Measurements from ENCODE around the gene RABEP1.
"Not testable (repeated sequence)": the region's sequence is repeated elsewhere in the genome, so short reads cannot be mapped to it uniquely, and the experiment has no call there.

RABEP1 gene

GRCh38 chr17:5281814-5282641 is at the start of gene RABEP1:
RABEP1 (plus strand) TSS chr17:5282284; CDS start chr17:5282487, 203 bp downstream.
- peak; percentile 99 for DNase-seq (ENCODE audit: low spot score)

GRCh38 chr17:5233492-5233891 is 48.6 kb upstream of the RABEP1 start:
- DNase-seq (ENCODE audit: low spot score): not testable (repeated sequence)

DNA sequence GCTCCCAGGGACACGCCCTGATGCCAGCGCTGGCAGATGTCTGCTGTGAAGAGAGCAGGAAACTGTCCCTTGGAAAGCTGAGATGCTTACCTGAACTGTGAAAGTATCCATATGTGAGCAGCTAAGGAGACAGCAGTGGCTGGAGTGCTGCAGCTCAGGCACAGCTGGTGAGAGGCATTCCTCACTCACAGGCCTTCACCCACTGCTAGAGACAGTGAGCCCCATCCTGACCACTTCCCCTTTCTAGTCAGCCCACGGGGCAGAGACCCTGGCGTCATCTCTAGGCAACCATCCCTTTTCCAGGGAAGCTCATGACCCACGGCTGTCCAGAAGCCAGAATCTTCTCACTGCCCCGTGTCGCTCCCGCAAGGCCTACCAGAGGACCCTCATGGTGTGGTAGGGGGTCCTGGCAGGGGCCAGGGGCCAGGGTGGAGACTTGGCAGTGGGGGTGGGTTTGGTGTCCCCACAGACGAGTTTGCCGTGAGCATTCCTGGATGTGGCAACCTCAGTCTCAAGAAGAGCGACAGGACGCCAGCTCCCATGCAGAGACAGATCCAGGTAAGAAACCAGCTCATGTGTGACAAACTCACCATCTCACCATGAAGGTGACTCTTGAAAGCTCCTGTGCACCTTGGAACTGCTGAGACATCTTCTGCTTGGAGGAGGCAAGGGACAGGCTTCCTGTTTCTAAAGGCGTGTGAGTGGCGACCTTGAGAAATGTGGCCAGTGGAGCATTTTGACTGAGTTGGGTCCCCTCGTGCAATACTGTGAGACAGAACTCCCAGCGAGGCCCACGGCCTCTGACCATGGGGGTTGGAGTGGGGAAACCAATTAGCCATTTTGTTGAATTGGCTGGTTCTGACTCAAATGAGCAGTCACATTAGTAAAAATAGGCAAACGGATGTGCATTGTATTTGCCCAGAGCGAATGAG is 47.2 kb upstream of the RABEP1 start, which contains the start of gene SCIMP:
Gene SCIMP, minus strand, starts transcription at position 216 of the 932 bp plus-strand sequence. Its CDS starts 105 bp downstream, at position 111.
- no peak for DNase-seq (ENCODE audit: low spot score)

GRCh38 chr17:5236938-5237540 is 45.0 kb upstream of the RABEP1 start:
- no peak for DNase-seq (ENCODE audit: low spot score)

GRCh38 chr17:5237541-5238016 is 44.5 kb upstream of the RABEP1 start:
- peak; percentile 76 for DNase-seq (ENCODE audit: low spot score)

DNA sequence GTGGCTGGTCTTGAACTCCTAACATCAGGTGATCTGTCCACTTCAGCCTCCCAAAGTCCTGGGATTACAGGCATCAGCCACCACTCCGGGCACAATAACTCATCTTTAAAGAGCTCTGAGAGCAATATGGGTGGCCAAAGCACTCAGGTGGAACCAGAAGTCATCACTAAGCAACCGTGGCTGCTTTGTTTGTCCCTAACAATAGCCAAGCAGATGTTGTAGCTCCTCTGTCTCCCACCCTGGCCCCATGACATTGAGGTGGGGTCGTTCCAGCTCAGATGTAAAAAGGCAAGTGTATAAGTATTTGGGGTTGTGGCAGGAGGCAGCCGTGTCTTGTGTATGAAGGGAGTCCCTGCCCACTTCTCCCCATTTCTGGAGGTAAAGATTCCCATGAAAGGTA is 43.8 kb upstream of the RABEP1 start:
- no peak for DNase-seq (ENCODE audit: low spot score)

- DNase-seq (ENCODE audit: low spot score): not testable (repeated sequence)
These were observed 42.3 kb upstream of the RABEP1 start for GRCh38 chr17:5239769-5240168.

DNA sequence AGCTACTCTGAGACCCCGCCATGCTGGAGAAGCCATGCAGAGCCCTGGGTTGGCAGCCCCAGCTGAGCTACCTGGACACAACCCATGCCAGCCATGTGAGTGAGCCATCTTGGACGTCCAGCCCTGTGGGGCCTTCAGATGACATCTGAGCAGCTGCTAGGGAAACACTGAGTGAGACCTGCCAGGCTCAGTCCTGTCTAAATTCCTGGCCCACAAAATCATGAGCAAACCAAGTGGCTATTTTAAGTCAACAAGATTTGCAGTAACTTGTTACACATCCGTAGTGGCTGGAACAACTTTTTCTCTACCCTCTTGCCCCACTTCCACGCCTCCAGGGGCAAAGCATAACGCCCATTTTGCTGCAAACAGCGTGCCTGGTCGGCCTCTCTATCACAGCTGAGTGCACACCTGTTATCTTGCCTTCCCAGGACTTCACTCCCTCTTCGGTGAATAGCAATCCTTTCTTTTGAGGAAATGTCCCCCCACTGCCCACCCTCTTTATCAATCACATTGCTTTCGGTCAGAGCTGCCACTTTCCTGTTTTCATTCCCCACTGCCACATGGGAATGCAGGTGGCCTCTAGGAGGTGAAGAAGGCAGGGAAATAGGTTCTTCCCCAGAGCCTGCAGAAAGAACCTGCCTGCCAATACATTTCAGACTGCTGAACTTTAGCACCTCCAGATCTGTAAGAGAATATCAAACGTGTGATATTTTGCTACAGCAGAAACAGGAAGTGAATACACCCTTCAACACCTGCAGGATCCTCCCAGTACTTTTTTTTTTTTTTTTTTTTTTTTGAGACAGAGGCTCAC is 40.0 kb upstream of the RABEP1 start:
- DNase-seq (ENCODE audit: low spot score): no peak

DNA sequence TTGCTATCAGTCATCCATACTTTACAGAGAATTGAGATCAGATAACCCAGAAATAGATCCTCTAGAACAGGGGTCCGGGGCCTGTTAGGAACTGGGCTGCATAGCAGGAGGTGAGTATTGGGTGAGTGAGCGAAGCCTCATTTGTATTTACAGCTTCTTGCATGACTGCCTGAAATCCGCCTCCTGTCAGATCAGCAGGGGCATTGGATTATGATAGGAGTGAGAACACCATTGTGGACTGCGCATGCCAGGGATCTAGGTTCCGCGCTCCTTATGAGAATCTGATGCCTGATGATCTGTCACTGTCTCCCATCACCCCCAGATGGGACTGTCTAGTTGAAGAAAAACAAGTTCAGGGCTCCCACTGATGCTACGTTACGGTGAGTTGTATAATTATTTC is 34.5 kb upstream of the RABEP1 start:
- no peak for DNase-seq (ENCODE audit: low spot score)

- no peak for DNase-seq (ENCODE audit: low spot score)
These were observed 33.1 kb upstream of the RABEP1 start for GRCh38 chr17:5248821-5249479.

DNA sequence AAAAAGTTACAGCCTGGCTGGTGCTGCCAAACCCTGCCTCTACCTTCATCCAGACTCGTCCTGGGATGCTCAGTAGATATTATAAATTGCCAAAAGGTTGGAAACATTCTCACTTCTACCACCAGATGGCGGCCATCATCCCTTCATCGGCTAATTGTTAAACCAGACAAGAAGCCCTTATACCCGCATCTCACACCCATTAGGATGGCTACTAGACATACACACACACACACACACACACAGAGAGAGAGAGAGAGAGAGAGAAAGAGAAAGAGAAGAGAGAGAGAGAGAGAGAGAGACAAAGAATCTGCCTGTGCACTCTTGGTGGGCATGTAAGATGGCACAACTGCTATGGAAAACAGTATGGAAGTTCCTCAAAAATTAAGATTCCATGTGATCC is 32.5 kb upstream of the RABEP1 start:
- peak; percentile 73 for DNase-seq (ENCODE audit: low spot score)

GRCh38 chr17:5254414-5254813 is 27.7 kb upstream of the RABEP1 start:
- no peak for DNase-seq (ENCODE audit: low spot score)

- DNase-seq (ENCODE audit: low spot score): no peak
These were observed 27.1 kb upstream of the RABEP1 start for GRCh38 chr17:5254903-5255521.

GRCh38 chr17:5257124-5257523 is 25.0 kb upstream of the RABEP1 start:
- DNase-seq (ENCODE audit: low spot score): no peak

- no peak for DNase-seq (ENCODE audit: low spot score)
These were observed 21.5 kb upstream of the RABEP1 start for GRCh38 chr17:5260542-5260941.

DNA sequence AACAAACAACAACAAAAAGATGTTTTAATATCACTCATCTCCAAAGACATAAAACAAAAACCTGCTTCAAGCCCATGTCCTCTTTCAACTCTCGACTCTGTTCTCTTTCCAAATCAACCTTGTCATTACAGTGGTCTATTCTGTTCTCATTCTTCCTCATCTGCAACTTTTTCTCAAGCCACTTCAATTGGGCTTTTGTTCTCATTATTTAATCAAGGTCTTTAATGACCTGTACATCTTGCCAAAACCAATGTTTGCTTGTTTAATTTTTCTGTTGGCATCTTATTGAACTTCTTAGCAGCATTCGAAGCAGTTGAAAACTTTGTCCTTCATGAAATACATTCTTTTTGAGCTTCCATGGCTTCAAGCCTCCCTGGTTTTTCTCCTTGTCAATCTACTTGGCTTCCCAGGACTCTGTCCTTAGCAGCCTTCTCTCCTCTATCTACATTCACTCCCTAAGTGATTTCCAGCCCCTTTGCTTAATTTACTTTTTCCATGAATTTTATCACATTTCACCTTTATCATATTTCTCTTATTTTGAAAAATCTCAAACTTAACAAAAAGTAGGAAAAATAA is 19.6 kb upstream of the RABEP1 start:
- DNase-seq (ENCODE audit: low spot score): no peak

DNA sequence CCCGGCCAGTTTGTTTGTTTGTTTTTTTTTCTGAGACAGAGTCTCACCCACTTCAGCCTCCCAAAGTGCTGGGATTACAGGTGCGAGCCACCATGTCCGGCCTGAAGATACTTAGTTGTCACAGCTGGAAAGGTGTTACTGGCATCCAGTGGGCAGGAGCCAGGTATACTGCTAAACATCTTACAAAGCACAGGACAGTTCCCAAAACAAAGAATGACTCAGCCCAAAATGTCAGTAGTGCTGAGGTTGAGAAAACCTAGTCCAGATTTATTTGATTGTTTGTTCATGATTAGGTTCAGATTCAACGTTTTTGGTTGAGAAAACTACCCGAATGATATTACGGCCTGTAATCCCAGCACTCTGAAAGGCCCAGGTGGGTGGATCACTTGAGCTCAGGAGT is 18.6 kb upstream of the RABEP1 start:
- DNase-seq (ENCODE audit: low spot score): no peak

GRCh38 chr17:5264893-5265292 is 17.2 kb upstream of the RABEP1 start:
- no peak for DNase-seq (ENCODE audit: low spot score)

DNA sequence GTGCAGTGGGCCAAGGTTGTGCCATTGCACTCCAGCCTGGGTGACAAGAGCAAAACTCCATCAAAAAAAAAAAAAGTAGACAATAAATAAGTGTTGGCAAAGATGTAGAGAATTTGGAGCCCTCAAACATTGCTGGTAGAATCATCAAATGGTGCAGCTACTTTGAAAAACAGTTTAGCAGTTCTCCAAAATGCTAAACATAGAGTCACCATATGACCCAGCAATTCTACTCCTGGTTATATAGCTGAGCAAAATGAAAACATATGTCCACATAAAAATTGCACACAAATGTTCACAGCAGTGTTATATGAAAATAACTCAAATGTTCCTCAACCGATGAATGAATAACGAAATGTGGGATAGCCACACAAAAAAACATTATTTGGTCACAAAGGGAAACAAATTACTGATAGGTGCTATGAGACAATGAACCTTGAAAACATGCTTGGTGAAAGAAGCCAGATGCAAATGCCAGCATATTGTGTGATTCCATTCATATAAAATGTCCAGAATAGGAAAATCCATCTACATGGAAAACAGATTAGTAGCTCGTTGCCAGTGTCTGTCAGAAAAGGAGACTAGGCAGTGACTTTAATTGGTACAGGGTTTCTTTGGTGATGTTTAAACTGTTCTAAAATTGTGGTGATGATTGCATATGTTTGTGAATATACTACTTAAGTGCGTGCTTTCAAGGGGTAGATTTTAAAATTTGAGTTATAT is 12.7 kb upstream of the RABEP1 start:
- no peak for DNase-seq (ENCODE audit: low spot score)

All from ecto neural progenitor cell (in vitro differentiated cells).